ENCODE data around the gene WDR64.
"Not testable (repeated sequence)": the region's sequence is repeated elsewhere in the genome, so short reads cannot be mapped to it uniquely, and the experiment has no call there.

The WDR64 gene

DNA sequence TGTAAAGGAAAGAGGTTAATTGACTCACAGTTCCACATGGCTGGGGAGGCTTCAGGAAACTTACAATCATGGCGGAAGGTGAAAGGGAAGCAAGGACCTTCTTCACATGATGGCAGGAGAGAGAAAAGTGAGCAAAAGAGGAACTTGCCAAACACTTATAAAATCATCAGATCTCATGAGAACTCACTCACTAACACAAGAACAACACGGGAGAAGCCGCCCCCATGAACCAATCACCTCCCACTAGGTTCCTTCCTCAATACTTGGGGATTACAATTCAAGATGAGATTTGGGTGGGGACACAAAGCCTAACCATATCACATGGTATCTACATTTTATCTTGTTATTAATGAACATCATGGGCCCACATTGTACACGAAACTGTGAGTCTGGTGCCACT, 51.7 kb downstream of the WDR64 start:
- not testable (repeated sequence) for DNase-seq

DNA sequence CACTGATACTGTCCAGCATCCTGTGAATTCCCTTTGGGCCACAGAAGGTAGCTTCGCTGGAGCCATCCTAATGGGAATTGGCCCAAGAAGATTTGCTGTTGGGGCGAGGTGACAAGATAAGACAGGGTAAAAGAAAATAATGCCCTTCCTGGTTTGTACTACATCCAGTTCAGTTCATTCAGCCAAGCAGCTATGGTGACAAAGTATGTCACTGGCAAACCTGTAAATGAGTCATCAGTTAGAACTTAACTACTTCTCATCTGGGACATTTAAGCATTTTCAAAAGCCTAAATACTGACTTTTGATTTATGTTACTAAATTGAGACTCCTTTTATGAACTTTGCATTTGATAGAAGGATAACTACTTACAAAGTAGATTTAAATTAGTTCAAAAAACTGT, 54.2 kb downstream of the WDR64 start:
- no peak for DNase-seq

DNA sequence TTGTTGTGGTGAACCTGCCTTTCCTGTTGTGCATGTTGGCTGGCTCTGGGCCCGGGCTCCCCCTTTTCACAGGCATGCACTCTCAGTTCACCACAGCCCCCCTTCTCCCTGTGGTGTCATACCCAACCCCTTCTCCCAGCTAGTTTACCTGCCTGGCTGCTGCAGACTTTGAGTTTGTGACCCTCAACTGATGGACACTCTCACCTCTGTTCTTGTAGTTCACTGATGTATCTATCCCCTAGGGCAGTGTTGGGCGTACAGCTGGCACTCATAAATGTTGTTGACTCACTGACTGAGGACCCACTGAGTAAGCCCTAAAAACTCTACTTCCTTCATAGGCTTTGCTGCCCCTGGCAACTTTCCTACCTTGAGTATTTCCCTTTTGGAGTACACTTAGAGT, 54.9 kb downstream of the WDR64 start:
- DNase-seq = peak; percentile 21

DNA sequence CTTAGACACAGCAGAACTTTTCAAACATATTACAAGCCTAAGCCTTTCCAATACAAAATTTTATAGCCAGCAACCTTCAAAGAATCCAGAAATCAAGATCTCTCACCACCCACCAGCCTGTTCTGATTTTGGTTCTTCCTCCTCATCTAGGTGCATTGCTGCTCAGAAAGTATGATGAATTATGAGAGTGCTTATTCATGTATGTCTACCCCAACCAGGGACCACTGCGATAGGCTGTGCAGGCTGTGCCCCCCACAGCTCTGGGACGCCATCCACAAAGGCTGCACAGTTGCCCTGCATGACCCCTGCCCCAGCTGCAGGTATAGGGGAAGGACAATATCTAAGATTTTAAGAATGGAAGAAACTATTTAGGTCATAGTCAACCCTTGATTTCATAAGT, 55.4 kb downstream of the WDR64 start:
- no peak for DNase-seq

DNA sequence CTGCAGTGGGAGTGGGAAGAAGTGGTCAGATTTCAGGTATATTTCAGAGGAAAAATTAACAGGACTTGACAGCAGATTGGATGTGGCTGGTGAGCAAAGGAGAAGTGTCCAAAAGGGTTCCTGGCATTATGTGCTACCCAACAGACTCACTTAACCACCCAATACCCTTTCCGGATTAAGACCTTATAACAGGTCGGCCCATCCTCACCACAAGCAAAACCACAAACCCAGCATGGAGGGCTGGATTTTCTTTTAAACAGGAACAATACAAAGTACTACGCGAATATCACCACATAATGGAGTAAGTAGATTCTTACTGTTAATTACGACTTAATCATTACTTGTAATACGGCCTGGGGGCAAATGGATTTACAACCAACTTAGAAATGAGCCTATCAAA, 59.2 kb downstream of the WDR64 start:
- DNase-seq = no peak

DNA sequence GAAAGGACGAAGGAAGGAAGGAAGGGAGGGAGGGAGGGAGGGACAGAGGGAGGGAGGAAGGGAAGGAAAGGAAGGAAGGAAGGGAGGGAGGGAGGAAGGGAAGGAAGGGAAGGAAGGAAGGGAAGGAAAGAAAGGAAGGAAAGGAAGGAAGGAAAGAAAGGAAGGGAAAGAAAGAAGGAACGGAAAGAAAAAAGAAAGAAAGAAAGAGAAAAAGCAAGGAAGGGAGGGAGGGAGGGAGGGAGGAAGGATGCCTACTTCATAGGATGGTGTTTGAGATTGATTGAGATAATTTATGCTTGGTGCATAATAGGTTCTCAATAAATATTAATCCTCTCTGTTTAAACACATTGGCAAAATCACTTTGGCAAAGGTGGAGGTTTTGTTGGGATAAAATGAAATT, 61.2 kb downstream of the WDR64 start:
- DNase-seq = no peak

DNA sequence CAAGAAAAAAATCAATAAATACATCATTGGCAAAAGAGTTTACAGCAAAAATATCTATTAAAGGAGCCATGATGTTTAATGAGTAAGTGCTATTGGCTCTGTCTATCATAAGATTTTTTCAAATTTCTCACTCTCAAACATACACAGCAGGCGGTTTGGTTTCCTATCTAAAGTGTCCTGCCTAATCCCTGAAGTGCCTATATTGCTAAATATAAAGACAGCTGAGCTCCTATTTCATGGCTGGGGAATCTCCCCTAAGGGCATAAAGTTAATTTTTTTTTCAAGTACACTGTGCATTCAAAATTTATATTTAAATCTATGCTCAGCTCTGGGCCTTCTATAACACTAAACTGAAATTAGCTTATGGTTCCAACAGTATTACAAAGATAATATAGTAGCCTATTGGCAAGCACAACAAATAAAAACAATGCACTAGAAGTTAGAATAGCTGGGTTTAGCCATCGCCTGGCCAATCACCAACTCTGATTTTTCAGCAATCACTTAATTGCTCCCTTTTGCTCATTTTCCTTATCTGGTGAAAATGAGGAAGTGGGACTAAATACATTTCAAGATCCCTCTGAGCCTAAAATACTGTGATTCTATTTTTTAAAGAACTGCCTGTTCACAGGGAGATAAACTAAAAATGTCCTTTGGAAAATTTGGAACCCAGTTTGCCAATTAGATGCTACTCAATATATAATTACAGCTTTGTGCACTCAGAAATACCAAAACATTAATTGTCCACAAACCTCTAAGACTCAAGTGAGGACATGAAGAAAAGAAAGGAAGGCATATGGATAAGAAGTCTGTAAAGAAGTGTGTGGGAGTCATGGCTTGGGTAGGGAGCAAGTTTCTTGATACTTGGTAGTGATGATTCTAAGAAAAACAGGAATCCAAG, 62.5 kb downstream of the WDR64 start:
- DNase-seq = no peak

DNA sequence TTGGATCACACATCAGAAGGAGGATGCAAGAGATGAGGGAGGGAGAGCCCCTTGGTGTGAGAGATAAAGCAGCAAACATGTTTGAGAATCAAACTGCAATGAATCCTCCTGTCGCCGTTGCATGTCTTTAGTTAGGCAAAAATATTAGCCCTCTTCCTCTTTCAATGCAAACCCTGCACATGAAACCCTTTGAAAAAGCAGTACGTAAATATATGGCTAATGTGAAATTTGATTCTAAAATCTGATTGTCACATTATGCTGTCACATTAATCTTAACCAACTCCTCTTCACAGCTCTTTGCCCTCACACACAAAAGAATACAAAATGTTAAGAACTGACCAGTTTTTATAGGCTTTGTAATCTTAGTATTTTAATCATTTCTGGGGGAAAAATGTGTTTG, 63.4 kb downstream of the WDR64 start:
- DNase-seq = no peak

DNA sequence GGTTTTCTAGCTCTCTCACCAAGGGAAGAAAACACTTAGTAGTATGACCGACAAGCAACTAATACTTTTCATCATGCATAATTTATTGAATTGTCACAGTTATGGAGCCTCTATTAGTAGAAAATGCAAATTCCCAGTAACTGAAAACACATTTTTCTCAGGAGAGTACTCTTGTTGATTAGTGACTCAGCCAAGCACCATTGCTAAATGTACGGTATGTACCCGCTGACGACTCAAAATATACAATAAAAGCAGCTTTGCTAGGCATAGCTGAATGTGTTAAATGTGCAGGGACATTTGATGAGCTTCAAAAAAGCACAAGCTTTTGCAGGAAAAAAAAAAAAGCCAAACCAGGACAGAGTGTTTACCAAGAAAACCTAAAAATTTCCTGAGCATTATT, 63.9 kb downstream of the WDR64 start:
- no peak for DNase-seq

DNA sequence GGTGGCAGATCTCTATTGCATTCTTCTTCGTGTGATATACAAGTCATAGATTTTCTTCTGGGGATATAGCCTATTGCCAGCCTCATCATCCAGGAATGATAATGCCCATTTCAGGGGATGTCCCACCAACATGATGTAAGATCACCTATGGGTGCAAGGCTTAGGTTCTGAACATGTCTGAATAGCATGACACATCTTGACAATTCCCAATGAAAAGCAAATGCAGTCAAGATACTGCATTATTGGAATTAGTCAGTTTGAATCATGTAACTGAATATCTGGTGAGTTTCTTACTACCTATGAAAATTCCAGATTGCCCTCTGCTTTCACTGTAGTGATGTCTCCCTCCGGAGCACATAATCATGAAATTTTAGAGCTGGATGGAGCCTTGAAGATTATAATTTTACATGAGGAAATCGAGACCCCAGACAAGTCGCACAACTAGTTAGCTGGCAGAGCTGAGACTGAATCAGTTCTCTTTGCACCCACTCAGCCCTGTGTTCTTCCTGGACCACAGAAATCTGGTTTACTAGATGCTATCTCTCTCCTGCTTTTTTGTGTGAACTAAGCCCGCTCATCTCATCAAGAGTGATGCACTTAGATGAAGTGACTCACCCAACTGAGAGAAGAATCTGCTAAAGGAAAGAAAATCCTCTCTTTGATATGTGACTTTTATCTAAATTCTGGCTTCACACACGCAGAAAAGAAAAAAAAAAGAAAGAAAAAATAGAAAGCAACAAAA, 65.0 kb downstream of the WDR64 start:
- no peak for DNase-seq

DNA sequence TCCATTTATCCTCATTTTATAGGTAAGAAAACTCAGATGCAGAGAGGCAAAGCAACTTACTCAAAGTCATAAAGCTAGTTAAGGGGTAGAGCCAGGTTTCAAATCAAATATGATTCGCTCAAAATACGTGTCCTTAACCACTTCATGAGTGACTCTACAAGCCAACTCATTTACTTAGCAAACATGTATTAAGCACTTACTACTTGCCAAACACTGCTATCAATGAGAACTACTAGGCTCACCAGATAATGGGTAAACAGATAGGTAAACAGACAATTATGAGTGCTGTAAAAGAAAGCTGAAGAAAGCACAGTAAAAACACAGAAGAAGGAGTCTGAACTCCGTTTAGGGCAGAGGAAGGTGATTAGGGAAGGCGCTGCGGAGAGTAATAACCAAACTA, 65.9 kb downstream of the WDR64 start:
- DNase-seq = no peak

DNA sequence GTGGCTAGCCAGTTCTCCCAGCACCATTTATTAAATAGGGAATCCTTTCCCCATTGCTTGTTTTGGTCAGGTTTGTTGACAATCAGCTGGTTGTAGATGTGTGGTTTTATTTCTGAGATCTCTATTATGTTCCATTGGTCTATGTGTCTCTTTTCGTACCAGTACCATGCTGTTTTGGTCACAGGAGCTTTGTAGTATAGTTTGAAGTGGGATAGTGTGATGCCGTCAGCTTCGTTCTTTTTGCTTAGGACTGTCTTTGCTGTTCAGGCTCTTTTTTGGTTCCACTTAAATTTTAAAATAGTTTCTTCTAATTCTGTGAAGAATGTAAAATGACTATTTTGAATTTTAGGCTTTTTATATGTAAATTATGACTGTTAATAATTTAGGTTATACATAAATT, 68.9 kb downstream of the WDR64 start:
- no peak for DNase-seq

DNA sequence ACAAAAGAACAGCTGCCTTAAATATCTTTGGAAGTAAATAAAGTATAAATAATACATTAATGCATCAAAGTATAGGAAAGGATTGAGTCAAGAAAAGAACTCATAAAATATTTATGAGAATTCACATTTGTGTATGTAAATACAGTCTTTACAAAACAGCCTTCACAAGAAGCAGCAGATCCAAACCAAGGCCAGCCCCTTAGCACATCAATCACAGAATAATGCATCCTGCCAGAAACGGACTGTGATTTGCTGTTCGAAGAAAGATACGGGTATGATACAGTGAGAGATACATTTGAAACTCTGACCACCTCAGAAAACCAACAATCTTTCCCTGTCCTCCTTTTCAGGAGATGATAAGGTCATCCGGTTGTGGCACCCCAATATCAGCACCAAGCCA, 70.9 kb downstream of the WDR64 start:
- DNase-seq = no peak

DNA sequence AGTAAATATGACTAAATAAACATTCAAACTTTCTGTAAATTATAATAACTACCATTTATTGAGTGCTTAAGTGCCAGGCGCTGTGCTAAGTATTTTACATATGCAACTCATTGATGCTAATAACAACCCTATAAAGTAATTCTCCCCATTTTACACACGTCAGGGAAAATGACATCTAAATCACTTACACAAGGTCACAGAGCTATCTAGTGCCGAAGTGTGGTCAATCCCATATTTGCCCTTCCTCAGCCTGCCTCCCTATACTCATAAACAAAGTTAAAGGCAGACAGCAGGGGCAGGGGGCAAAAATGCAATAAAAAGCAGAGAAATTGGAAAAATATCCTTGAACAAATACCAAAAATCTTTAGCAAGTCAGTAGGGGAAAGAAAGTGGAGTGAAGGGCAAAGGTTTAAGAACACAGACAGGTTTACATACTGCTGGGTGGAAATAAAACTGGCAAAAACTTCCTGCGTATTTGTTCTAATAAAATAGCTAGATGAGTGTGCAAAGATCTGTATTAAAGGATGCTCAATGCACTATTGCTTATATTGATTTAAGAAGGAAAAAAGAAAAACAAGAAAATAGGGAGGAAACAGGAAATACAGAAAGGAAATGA, 72.8 kb downstream of the WDR64 start:
- no peak for DNase-seq

DNA sequence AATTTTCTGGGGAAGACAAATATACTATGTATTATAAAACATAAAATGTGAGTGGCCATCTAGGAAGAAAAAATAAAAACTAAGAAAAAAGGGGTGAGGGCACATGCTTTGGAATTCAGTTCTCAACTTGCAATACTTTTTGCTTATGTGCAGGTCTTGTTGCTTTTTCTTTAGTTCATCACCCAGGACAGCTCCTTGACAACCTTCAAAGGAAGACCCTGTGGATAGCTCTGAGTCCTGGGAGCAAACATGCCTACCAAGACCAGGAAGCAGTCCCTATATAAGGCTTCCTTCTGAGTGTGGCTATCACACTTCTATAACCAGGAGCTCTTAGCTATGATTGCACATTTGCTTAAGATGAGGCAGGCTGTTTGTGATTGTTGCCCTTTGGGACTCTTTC, 78.0 kb downstream of the WDR64 start:
- no peak for DNase-seq

DNA sequence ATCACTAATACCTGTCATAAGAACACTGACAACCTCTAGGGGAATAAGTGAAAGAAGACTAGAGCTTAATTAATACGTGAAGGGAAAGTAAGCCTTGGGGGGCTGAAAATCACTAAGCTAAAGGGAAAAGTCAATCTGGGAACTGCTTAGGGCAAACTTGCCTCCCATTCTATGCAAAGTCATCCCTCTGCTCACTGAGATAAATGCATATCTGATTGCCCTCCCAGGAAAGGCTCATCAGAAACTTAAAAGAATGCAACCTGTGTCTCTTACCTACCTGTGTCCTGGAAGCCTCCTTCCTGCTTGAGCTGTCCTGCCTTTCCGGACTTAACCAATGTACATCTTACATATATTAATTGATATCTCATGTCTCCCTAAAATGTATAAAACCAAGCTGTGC, 81.8 kb downstream of the WDR64 start:
- no peak for DNase-seq

DNA sequence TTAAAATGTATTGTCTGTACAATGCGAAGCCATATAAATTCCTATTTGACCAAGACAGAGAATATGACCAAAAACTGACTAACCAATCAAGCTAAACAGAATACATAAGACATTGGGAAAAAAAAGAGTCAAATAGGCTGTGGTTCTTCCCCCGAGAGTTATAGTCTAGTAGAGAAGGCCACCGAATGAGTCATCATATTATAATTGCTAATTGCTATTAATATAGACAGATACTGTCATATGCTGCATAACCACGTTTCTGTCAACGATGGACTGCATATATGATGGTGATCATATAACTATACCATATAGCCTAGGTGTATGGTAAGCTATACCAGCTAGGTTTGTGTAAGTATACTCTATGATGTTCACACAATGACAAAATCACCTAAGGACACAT, 82.5 kb downstream of the WDR64 start:
- no peak for DNase-seq

DNA sequence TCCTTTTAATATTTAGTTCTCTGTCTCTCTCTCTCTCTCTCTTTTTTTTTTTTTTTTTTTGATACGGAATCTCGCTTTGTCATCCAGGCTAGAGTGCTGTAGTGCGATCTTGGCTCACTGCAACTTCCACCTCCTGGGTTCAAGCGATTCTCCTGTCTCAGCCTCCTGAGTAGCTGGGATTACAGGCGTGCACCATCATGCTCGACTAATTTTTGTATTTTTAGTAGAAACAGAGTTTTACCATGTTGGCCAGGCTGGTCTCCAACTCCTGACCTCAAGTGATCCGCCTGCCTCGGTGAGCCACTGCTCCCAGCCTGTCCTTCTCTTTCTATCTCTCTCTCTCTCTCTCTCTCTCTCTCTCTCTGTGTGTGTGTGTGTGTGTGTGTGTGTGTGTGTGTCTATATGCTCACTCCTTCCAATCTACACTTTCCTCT, 83.4 kb downstream of the WDR64 start:
- DNase-seq = not testable (repeated sequence)

DNA sequence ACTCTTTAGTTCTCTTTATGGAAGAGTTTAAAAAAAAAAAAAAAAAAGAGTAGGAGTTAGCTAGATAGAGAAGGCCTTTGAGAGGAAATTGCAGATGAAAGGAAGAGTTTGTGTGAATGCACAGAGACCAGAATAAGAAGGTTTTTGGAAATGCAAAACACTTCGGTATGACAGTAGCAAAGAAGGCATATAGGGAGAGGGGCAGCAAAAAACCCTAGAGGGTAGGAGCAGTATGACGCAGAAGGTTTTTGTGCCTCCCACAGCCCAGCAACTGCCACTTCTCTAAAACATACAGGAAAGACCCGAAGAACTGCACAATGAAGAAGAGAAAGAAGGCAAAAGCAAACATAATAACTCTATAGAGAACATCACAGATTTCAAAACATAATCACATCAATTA, 84.3 kb downstream of the WDR64 start:
- DNase-seq = no peak

DNA sequence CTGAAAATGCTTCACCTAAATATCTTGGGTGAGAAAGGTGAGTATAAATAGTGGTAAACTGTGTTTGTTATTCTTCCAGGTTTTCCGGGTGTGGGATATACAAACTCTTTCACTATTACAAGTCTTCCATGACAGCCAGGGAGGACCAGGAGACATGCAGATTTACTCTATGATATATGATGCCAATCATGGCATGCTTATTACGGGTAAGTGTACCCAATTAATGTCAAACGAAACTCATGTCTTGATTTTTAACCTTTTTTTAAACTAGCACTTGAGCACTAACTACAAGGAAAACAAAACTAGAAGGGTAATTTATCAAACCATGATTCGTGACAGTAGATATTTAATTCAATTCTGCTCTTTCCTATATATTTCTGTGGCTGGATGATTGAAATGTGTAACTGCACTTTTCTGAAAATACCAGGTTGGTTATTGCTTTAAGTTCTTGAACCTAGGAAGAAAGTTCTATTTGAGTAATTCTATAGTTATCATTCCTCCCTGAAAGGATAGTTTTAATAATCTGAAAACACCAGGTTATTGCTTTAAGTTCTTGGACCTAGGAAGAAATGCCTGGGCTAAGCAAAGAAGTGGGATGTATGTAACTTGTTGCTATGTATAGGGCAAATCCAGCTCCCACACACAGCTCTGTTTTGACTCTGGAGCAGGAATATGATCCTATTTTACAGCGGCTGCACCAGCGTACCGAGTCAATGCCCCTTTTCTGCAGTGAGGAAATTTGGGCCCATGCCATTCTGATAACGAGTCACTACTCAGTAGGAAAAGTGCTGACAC, 86.4 kb downstream of the WDR64 start:
- no peak for DNase-seq

DNA sequence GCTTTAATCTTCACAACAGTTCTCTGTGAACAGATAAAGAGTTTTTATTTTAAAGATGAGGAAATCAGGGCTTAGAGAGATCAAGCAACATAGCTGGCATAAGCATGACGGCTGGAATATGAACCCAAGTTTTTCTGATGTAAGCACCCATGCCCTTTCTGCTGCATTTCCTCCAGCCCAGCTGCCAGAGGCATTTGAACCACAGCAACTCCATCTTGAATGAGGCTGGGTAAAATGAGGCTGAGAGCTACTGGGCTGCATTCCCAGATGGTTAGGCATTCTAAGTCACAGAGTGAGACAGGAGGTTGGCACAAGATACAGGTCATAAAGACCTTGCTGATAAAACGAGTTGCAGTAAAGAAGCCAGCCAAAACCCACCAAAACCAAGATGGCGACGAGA, 90.0 kb downstream of the WDR64 start:
- no peak for DNase-seq

DNA sequence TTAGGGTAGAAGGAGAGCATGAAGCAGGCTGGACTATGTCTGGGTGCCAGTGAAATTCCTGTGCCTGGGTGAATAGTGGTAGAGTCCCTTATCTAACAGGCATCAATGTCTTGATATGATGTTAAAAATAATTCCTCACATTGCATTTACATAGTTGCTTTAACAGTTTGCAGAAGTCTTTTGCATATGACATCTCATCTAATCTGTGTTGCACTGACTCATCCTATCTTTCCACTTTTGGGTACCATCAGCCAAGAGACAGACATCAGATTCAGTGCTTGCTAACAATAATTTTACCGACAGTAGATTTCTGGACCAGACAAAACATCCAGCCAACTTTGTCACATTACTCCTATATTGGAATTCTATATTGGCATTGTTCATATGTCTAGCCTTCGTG, 92.5 kb downstream of the WDR64 start:
- no peak for DNase-seq

DNA sequence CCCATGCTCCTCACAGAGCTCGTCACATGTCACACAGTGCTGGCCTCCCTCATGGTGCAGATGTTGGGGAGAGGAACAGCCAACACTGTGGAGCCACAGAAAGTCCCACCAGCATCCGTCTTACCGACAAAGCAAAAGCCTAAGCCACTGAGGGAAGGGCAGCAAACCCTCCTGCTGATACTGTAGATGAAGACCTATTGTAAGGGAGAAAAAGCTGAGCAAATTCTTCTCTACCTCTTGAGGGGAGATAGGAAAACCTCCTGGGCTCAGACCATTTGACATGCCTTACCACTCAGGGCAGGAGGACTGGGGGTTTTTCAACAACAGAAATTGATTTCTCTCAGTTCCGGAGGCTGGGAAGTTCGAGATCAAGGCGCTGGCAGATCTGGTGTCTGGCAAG, 95.9 kb downstream of the WDR64 start:
- no peak for DNase-seq

Data from 8988T (cell line).